Measurements from ENCODE around the gene GRIN2C. TPM values are rescaled to one million over a fixed set of nuclear protein-coding genes. Genes with fewer than 3 reads are reported as not detected.

GRIN2C gene
- total and polyA plus RNA-seq, 2 donors (not counting 1 experiment from before 2014, with no cell fraction given) = 0.01 to 0.50 TPM

GRCh38 chr17:74842146-74842598 lies 17.5 kb downstream of the GRIN2C start:
- peak in 1 of 2 donors; percentile 7 for DNase-seq (ENCODE audit: low read depth in 2 of 2)
- no peak overlapping the region for H3K4me3 ChIP-seq (replicated peaks in 1 of 4; ENCODE audit: control extremely low read depth in 1 of 4, insufficient read depth in 1 of 4, low read depth in 3 of 4, low read length in 4 of 4)

GRCh38 chr17:74840989-74841666 lies 18.6 kb downstream of the GRIN2C start:
- Histone ChIP-seq H3K27ac (ENCODE audit: insufficient read depth, low read length) (no peak overlapping the region), H3K79me2 (ENCODE audit: control insufficient read depth, insufficient read depth, low read length) (no peaks in the 10 kb centered on the region), H3K4me1 (ENCODE audit: control insufficient read depth, extremely low read depth, insufficient read depth, low read length) (peaks cover 6% of the 10 kb centered on the region), H3K9ac (ENCODE audit: insufficient read depth, low read length) (no peak overlapping the region), H3K4me3 (replicated peaks in 1 of 4; ENCODE audit: control extremely low read depth in 1 of 4, insufficient read depth in 1 of 4, low read depth in 3 of 4, low read length in 4 of 4) (no peak overlapping the region), H3K4me2 (ENCODE audit: extremely low read depth, insufficient read depth, low read length) (no peak overlapping the region), H3K36me3 (ENCODE audit: control insufficient read depth, insufficient read depth, low read length) (no peaks in the 10 kb centered on the region), H3K9me3 (ENCODE audit: control insufficient read depth, insufficient read depth, low read depth, low read length) (no peaks in the 10 kb centered on the region), H3K27me3 (ENCODE audit: control insufficient read depth, insufficient read depth, low read length) (no peaks in the 10 kb centered on the region), H4K20me1 (ENCODE audit: control insufficient read depth, extremely low read depth, insufficient read depth, low read length) (no peaks in the 10 kb centered on the region), H2AFZ (ENCODE audit: low read length) (no peak overlapping the region)
- TF ChIP-seq CTCF (conservative IDR thresholded peaks at IDR 0.05 in 1 of 2, IDR thresholded peaks at IDR 0.05 in 1 of 2; ENCODE audit: low read depth in 1 of 2, low read length in 2 of 2) (no peak), EZH2 (IDR thresholded peaks at IDR 0.05; ENCODE audit: low read length, missing control alignments) (no peak)
- DNase-seq (ENCODE audit: low read depth in 2 of 2) = peak; percentile 27 to 29

More at GRCh38 chr17:74842146-74842598, 17.5 kb downstream of the GRIN2C start:
- Histone ChIP-seq H3K9me3 (ENCODE audit: control insufficient read depth, insufficient read depth, low read depth, low read length) (no peaks in the 10 kb centered on the region), H3K4me1 (ENCODE audit: control insufficient read depth, extremely low read depth, insufficient read depth, low read length) (peaks cover 6% of the 10 kb centered on the region), H3K36me3 (ENCODE audit: control insufficient read depth, insufficient read depth, low read length) (no peaks in the 10 kb centered on the region), H4K20me1 (ENCODE audit: control insufficient read depth, extremely low read depth, insufficient read depth, low read length) (no peaks in the 10 kb centered on the region), H3K27me3 (ENCODE audit: control insufficient read depth, insufficient read depth, low read length) (no peaks in the 10 kb centered on the region), H3K79me2 (ENCODE audit: control insufficient read depth, insufficient read depth, low read length) (no peaks in the 10 kb centered on the region), H3K27ac (ENCODE audit: insufficient read depth, low read length) (no peak overlapping the region), H3K9ac (ENCODE audit: insufficient read depth, low read length) (no peak overlapping the region), H2AFZ (ENCODE audit: low read length) (no peak overlapping the region), H3K4me2 (ENCODE audit: extremely low read depth, insufficient read depth, low read length) (peak overlapping the region; percentile 2)
- no peak for TF ChIP-seq EZH2 (IDR thresholded peaks at IDR 0.05; ENCODE audit: low read length, missing control alignments)

- Histone ChIP-seq H3K36me3 (ENCODE audit: control insufficient read depth, insufficient read depth, low read length) (no peaks in the 10 kb centered on the region), H3K27me3 (ENCODE audit: control insufficient read depth, insufficient read depth, low read length) (no peaks in the 10 kb centered on the region), H2AFZ (ENCODE audit: low read length) (no peak overlapping the region), H3K4me2 (ENCODE audit: extremely low read depth, insufficient read depth, low read length) (no peak overlapping the region), H3K9me3 (ENCODE audit: control insufficient read depth, insufficient read depth, low read depth, low read length) (no peaks in the 10 kb centered on the region), H3K4me3 (replicated peaks in 1 of 4; ENCODE audit: control extremely low read depth in 1 of 4, insufficient read depth in 1 of 4, low read depth in 3 of 4, low read length in 4 of 4) (no peak overlapping the region), H4K20me1 (ENCODE audit: control insufficient read depth, extremely low read depth, insufficient read depth, low read length) (no peaks in the 10 kb centered on the region), H3K4me1 (ENCODE audit: control insufficient read depth, extremely low read depth, insufficient read depth, low read length) (peaks cover 6% of the 10 kb centered on the region), H3K79me2 (ENCODE audit: control insufficient read depth, insufficient read depth, low read length) (no peaks in the 10 kb centered on the region), H3K27ac (ENCODE audit: insufficient read depth, low read length) (no peak overlapping the region), H3K9ac (ENCODE audit: insufficient read depth, low read length) (no peak overlapping the region)
- TF ChIP-seq EZH2 (IDR thresholded peaks at IDR 0.05; ENCODE audit: low read length, missing control alignments) (no peak), CTCF (conservative IDR thresholded peaks at IDR 0.05 in 1 of 2, IDR thresholded peaks at IDR 0.05 in 1 of 2; ENCODE audit: low read depth in 1 of 2, low read length in 2 of 2) (no peak)
- DNase-seq (ENCODE audit: low read depth in 2 of 2) = no peak
These were observed 19.5 kb downstream of the GRIN2C start for GRCh38 chr17:74839990-74840852.
